CD1c-positive myeloid dendritic cell (primary cell): ENCODE data around the gene TMEM63A.
"Not testable (repeated sequence)": the region's sequence is repeated elsewhere in the genome, so short reads cannot be mapped to it uniquely, and the experiment has no call there.

Experiments used
- DNase-seq: peaks from one replicate; pipeline ENCODE4 v3.0.0-alpha.2; 2016; ENCODE audit errors: extremely low spot score

Gene TMEM63A

DNA sequence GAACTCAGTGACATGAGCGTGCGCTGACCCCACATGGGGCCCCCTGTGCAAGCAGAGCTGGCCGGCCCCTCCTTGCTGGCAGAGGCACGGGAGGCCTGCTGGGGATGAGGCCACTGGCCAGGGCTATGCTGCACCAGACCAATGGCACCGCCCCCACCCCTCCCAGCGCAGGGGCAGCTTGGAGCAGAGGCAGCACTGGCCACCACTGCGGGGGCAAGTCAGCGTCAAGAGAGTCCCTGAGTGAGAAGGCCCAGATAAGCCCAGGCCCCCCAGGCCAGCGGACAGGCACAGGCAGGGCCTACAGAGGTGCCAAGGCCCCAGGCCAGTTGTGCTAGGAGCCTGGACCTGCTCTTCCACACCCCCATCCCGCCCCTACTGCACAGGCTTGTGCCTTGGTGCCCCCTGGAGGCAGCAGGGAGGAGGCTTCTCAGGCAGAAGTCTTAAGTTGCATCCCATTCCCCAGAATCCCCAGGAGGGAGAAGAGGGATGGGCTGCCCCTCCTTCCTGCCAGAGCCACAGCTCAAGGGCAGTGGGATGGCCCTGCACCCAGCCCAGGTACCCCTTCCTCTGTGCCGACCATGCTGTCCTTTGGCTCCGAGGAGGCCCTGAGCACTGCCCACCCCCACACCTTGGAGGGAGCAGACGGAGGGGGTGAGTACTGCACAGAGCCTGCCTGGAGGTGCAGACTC is 36.5 kb downstream of the TMEM63A start:
- peak; percentile 26 for DNase-seq

GRCh38 chr1:225845097-225845496 is 37.1 kb downstream of the TMEM63A start:
- no peak for DNase-seq

GRCh38 chr1:225844236-225845061 is 37.7 kb downstream of the TMEM63A start:
- DNase-seq, result no peak

- no peak for DNase-seq
Observed at GRCh38 chr1:225843426-225843795, 38.8 kb downstream of the TMEM63A start.

- no peak for DNase-seq
Observed at GRCh38 chr1:225842788-225843425, 39.3 kb downstream of the TMEM63A start.

DNA sequence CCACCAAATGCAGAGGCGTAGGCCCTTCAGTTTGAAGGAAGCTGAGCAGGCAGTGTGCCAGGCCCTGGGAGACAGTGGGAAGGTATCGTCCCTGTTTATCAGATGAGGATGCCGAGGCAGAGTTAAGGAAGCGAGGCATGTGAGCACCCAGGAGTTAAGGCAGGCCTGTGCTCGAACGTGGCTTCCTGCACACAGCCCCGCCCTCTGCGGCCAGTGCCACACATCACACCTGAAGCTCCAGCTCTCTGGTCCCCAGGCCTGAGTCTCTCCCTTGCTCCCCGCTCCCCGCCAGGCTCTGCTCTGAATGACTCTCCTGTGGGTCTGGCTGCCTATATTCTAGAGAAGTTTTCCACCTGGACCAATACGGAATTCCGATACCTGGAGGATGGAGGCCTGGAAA is 40.1 kb downstream of the TMEM63A start:
- no peak for DNase-seq

DNA sequence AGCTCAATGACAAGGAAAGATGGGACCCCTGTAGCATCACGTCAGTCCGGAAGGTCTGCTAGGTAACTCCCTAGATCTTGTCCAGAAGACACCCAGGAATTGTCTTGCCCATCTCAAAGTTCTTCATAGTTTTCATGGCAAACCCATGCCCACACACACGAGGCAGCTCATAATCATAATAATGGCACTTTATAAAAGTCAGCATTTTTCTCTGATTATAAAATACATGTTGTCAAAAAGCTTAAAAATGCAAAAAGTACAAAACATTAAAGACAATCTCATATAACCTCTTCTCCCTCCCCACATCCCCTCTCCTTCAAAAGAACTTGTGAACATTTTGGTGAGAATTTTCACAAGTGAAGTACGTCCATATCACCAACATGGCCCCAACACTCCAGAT is 41.5 kb downstream of the TMEM63A start:
- DNase-seq, result no peak

GRCh38 chr1:225840223-225840610 is 42.0 kb downstream of the TMEM63A start:
- DNase-seq, result no peak

- no peak for DNase-seq
Observed at GRCh38 chr1:225838793-225839192, 43.4 kb downstream of the TMEM63A start.

DNA sequence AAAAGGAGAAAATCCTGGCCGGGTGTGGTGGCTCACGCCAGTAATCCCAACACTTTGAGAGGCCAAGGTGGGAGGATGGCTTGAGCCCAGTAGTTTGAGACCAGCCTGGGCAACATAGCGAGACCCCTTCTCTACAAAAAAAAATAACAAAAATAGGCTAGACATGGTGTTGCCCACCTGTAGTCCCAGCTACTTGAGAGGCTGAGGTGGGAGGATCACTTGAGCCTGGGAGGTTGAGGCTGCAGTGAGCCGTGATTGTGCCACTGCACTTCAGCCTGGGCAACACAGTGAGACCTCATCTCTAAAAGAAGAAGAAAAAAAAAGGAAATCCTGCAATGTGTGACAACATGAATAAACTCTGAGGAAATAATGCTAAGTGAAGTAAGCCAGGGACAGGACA is 45.9 kb downstream of the TMEM63A start:
- DNase-seq, result not testable (repeated sequence)

GRCh38 chr1:225835856-225836255 is 46.3 kb downstream of the TMEM63A start:
- no peak for DNase-seq

DNA sequence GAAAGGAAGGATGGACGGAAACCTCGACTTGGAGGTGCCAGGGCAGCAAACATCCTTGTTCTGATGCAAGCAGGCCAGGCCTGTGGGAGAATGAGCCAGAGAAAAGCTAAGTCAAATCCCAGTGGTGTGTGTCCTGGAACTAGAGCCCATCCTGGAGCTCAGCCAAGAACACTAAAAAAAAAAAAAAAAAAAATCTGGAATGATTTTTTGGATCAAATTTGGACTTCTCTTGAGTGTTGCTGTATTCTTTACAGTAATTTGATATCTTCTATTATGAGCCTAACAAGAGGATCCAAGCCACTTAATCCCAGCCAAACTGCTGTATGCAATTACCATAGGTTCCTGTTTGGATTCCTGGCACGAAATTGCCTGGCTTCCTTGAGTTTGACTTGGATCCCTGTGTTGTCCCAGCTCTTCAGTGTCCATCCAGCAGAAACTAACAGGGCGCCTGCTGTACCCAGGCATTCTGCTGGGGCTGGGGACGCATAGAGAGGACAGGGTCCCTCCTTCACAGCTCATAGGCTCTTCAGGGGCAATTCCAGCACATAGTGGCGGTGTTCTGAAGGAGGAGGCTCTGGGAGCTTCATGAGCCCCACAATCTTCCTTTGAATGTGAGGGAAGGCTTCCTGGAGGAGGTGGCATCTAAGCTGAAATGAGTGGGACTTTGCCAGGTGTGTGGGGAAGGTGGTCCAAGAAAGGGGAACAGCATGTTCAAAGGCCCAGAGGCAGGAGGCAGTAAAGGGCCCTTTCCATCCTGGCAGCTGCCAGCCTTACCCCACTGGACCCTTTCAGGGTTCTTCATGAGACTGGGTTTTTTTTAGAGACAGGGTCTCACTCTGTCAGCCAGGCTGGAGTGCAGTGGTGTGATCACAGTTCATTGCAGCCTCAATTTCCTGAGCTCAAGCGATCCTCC is 47.5 kb downstream of the TMEM63A start:
- no peak for DNase-seq

GRCh38 chr1:225830841-225831240 is 51.3 kb downstream of the TMEM63A start:
- no peak for DNase-seq

- no peak for DNase-seq
Observed at GRCh38 chr1:225828706-225829345, 53.4 kb downstream of the TMEM63A start.

DNA sequence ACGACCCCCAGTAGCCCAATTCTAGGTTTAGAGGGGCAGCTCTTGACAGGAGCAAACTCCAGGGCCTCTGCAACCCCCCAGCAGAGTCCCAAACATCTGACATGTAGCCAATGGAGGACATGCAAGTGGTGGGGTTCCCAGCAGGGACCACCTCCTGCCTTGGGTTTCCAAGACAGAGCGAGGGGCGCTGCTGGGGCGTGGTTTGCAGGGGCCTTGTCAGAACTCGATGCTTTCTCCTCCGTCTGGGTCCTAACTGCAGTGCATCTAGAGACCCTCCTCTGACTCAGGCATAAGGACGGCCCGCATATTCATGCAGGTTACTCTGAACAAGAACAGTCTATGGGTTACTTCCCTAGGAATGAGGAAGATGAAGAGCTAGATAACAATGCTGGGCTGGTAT is 55.1 kb downstream of the TMEM63A start:
- DNase-seq, result no peak

GRCh38 chr1:225825607-225826007 is 56.6 kb downstream of the TMEM63A start:
- peak; percentile 18 for DNase-seq

GRCh38 chr1:225825078-225825477 is 57.1 kb downstream of the TMEM63A start:
- DNase-seq, result no peak

- no peak for DNase-seq
Observed at GRCh38 chr1:225824533-225824941, 57.6 kb downstream of the TMEM63A start.

DNA sequence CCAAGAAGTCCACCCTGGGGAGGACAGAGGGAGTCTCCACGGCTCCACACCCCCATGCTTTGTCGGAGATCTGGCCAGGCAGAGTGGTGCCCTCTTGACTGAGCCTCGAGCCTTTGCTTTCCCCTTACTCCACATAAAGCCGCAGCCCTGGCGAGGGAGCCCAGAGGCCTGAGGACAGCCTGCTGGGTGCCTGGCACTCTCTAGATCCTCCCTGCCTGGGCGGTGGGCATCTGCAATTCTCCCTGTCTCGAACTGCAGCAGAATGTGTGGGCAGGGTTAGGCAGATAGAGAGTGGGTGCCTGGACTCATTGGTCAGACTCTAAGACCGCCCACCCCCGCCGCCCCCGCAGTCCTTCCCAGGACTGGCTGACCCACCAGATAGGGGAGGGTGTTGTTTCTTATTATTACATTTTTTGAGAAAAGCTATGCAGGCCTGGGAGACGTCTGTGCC is 58.3 kb downstream of the TMEM63A start:
- DNase-seq, result no peak

DNA sequence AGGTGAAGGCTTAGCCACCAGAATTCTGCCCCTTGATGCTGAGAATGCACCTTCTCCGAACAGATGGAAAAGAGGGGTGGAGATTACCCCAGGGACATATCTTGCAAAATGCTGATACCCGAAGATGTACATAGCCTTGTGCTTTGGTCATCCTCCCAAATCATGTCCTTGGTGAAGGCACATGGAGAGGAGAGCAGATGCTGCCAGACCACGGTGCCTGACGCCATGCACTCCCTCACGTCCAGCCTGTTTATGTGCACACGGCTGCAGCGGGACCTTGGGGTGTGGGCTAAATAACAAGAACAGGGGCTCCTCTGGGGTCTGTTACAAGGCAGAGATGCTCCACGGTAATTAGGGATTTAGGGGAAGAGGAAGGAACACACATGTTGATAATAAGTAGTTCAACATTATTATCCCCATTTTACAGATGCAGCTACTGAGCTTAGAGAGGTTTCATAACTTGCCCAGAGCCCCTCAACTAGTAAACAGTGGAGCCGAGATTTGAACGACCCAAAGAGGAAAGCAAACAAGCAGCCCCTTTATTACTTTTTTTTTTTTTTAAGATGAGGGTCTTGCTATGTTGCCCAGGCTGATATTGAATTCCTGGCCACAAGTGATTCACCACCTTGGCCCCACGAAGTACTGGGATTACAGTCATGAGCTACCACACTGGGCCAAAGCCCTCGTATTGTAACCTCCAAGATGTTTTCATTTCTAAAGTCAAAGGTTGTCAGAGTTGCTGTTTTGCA is 59.4 kb downstream of the TMEM63A start:
- no peak for DNase-seq
